Thyroid gland (tissue), 4 donors: ENCODE data around the gene LRRC3B.

Experiments used
- POLR2A ChIP-seq, 2 donors: fragments of 450-650 bp; IDR thresholded peaks; one replicate each; pipeline ENCODE4 v1.6.1; 2017; ENCODE audit warnings: antibody characterized with exemption in 2 of 2, mild to moderate bottlenecking in 2 of 2, moderate library complexity in 1 of 2
- TF ChIP-seq, protein P1 (sequence below), 6 experiments: fragments of 200-600 bp in 3 of 6; fragments of 450-650 bp in 3 of 6; sonication (generic) in 3 of 6; IDR thresholded peaks; one replicate each; pipeline ENCODE4 v1.5.1; 2016 to 2019; ENCODE audit warnings: antibody characterized with exemption in 6 of 6, mild to moderate bottlenecking in 2 of 6, inconsistent platforms in 1 of 6, moderate library complexity in 1 of 6

DNA sequence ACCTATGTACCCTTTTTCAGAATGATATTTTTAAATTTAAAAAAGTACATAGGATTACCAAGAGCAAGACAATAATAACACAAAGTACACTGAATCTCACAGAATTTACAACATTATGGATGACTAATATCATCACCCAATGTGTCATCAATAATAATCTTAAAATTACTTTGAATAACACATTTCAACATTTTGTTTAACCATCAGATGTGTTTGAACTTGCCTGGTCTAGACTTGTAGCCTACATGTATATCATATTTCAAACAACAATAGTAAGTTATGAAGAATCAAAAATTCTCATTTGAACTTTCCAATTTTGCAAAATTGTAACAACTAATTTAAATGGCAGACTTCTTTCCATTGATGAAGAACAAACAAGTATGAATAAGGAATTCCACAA is 15.1 kb downstream of the LRRC3B start:
- TF ChIP-seq, protein P1, sequence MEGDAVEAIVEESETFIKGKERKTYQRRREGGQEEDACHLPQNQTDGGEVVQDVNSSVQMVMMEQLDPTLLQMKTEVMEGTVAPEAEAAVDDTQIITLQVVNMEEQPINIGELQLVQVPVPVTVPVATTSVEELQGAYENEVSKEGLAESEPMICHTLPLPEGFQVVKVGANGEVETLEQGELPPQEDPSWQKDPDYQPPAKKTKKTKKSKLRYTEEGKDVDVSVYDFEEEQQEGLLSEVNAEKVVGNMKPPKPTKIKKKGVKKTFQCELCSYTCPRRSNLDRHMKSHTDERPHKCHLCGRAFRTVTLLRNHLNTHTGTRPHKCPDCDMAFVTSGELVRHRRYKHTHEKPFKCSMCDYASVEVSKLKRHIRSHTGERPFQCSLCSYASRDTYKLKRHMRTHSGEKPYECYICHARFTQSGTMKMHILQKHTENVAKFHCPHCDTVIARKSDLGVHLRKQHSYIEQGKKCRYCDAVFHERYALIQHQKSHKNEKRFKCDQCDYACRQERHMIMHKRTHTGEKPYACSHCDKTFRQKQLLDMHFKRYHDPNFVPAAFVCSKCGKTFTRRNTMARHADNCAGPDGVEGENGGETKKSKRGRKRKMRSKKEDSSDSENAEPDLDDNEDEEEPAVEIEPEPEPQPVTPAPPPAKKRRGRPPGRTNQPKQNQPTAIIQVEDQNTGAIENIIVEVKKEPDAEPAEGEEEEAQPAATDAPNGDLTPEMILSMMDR (IDR thresholded peaks at IDR 0.05) = no peak
- TF ChIP-seq POLR2A (IDR thresholded peaks at IDR 0.05) = no peak
